ENCODE data around the gene PYDC1. TPM values are rescaled to one million over a fixed set of nuclear protein-coding genes. Genes with fewer than 3 reads are reported as not detected.

PYDC1 gene
- polyA plus RNA-seq, 2 of the 4 experiments (the other 2 are of a cell fraction) = not detected

- WGBS (ENCODE audit: missing lambda C conversion rate) = 81% methylated on average over 14 of the region's 14 CpGs
- DNase-seq (ENCODE audit: low read depth in 1 of 2, low spot score in 1 of 2) (no peak), FAIRE-seq (no peak), ATAC-seq (no peak)
- Histone ChIP-seq H3K4me2 (no peak overlapping the region), H3K4me1 (peaks cover 9% of the 10 kb centered on the region), H3K27ac (no peak overlapping the region), H3K4me3 (no peak overlapping the region), H3K9me3 (no peaks in the 10 kb centered on the region)
- TF ChIP-seq RNF2 (IDR thresholded peaks at IDR 0.05; ENCODE audit: borderline replicate concordance, low read depth) (no peak), ZSCAN20 (CRISPR knock-in tag; IDR thresholded peaks at IDR 0.05) (no peak), EP300 (IDR thresholded peaks at IDR 0.05) (no peak), MAFK (IDR thresholded peaks at IDR 0.05; ENCODE audit: partially characterized antibody) (no peak), ESRRA (IDR thresholded peaks at IDR 0.05; ENCODE audit: borderline replicate concordance, low read length) (no peak), RAD21 (conservative IDR thresholded peaks at IDR 0.05 in 1 of 2, IDR thresholded peaks at IDR 0.05 in 1 of 2) (no peak), KDM1A (IDR thresholded peaks at IDR 0.05; ENCODE audit: low read depth) (no peak), ZFP36 (IDR thresholded peaks at IDR 0.05; ENCODE audit: borderline replicate concordance, partially characterized antibody) (no peak), CHD4 (IDR thresholded peaks at IDR 0.05; ENCODE audit: borderline replicate concordance) (no peak)
- POLR2A ChIA-PET = no interaction called here
- CTCF ChIA-PET = interaction anchor here (0.9 kb wide), 1 partner anchor 73 kb away, joined by 3 read pairs; no protein-coding TSS in a partner anchor
These were observed 43.4 kb upstream of the PYDC1 start for GRCh38 chr16:31260136-31260931.

GRCh38 chr16:31258366-31258765, 41.4 kb upstream of the PYDC1 start:
- ChIA-PET POLR2A (no interaction called here), CTCF (interaction anchor here (0.5 to 1.1 kb wide), 2 partner anchors 35 to 48 kb away, joined by 3 read pairs; no protein-coding TSS in a partner anchor)
- no peaks in the 10 kb centered on the region for H3K9me3 ChIP-seq
- FAIRE-seq (no peak), DNase-seq (ENCODE audit: low read depth in 1 of 2, low spot score in 1 of 2) (no peak), ATAC-seq (no peak)
- peaks cover 11% of the 10 kb centered on the region for H3K4me1 ChIP-seq
- 88% methylated on average over 4 of the region's 4 CpGs for WGBS (ENCODE audit: missing lambda C conversion rate)
- no peak overlapping the region for H3K27ac ChIP-seq
- no peak for TF ChIP-seq CEBPB (IDR thresholded peaks at IDR 0.05)
- no peak for TF ChIP-seq ZSCAN20 (CRISPR knock-in tag; IDR thresholded peaks at IDR 0.05)
- TF ChIP-seq MAZ (IDR thresholded peaks at IDR 0.05; ENCODE audit: borderline replicate concordance, low read depth, low read length) = no peak
- no peak for TF ChIP-seq RNF2 (IDR thresholded peaks at IDR 0.05; ENCODE audit: borderline replicate concordance, low read depth)
- no peak for TF ChIP-seq SMC3 (IDR thresholded peaks at IDR 0.05)
- TF ChIP-seq NFE2L2 (conservative IDR thresholded peaks at IDR 0.05; ENCODE audit: low read length) = no peak
- no peak for TF ChIP-seq BCL3 (IDR thresholded peaks at IDR 0.05)
- TF ChIP-seq CTCF (IDR thresholded peaks at IDR 0.05) = no peak
- TF ChIP-seq NR3C1 (IDR thresholded peaks at IDR 0.05) = no peak
- no peak for TF ChIP-seq RCOR1 (IDR thresholded peaks at IDR 0.05; ENCODE audit: low read depth, low read length)
- no peak for TF ChIP-seq JUNB (IDR thresholded peaks at IDR 0.05)
- TF ChIP-seq ZFP36 (IDR thresholded peaks at IDR 0.05; ENCODE audit: borderline replicate concordance, partially characterized antibody) = no peak
- TF ChIP-seq KDM1A (IDR thresholded peaks at IDR 0.05; ENCODE audit: low read depth) = no peak
- TF ChIP-seq FOSL2 (IDR thresholded peaks at IDR 0.05) = no peak
- no peak for TF ChIP-seq FOSL2 (CRISPR knock-in tag; IDR thresholded peaks at IDR 0.05)
- no peak overlapping the region for H3K4me3 ChIP-seq
- no peak overlapping the region for H3K4me2 ChIP-seq

- POLR2A ChIA-PET = no interaction called here
- no peak for ATAC-seq
- Histone ChIP-seq H3K4me1 (peaks cover 18% of the 10 kb centered on the region), H3K4me2 (no peak overlapping the region), H3K27ac (no peak overlapping the region), H3K9me3 (no peaks in the 10 kb centered on the region), H3K4me3 (no peak overlapping the region)
- CTCF ChIA-PET = interaction anchor here (0.7 to 1.6 kb wide), 2 partner anchors 9 to 13 kb away, joined by 3 to 5 read pairs; no protein-coding TSS in a partner anchor
- TF ChIP-seq NFE2L2 (conservative IDR thresholded peaks at IDR 0.05; ENCODE audit: low read length) = no peak
- no peak for TF ChIP-seq ZSCAN20 (CRISPR knock-in tag; IDR thresholded peaks at IDR 0.05)
- no peak for TF ChIP-seq FOXS1 (CRISPR knock-in tag; IDR thresholded peaks at IDR 0.05)
- no peak for TF ChIP-seq MAZ (IDR thresholded peaks at IDR 0.05; ENCODE audit: borderline replicate concordance, low read depth, low read length)
- no peak for TF ChIP-seq HOXA7 (CRISPR knock-in tag; IDR thresholded peaks at IDR 0.05)
- no peak for TF ChIP-seq MAX (IDR thresholded peaks at IDR 0.05)
- no peak for TF ChIP-seq RFX5 (IDR thresholded peaks at IDR 0.05)
- FAIRE-seq = no peak
- DNase-seq (ENCODE audit: low read depth in 1 of 2, low spot score in 1 of 2) = no peak
- WGBS (ENCODE audit: missing lambda C conversion rate) = 98% methylated on average over 5 of the region's 8 CpGs
These were observed 39.5 kb upstream of the PYDC1 start for GRCh38 chr16:31256466-31256865.
